HG02981 (cell line): ENCODE measurements around the gene KCNMA1.
"Not testable (repeated sequence)": the region's sequence is repeated elsewhere in the genome, so short reads cannot be mapped to it uniquely, and the experiment has no call there.

ENCODE experiments used
- ATAC-seq: cut with Tn5 transposase; IDR thresholded peaks from one replicate; pipeline ENCODE4 v1.9.1; 2021; ENCODE audit warnings: mild to moderate bottlenecking, moderate library complexity; ENCODE audit not compliant: unreplicated experiment

The KCNMA1 gene

GRCh38 chr10:77539147-77539935 is 98.3 kb downstream of the KCNMA1 start:
- no peak for ATAC-seq

- no peak for ATAC-seq
Observed at GRCh38 chr10:77537720-77538373, 99.8 kb downstream of the KCNMA1 start.

- ATAC-seq: no peak
Observed at GRCh38 chr10:77537071-77537470, 100.5 kb downstream of the KCNMA1 start.

- ATAC-seq: no peak
Observed at GRCh38 chr10:77533887-77534278, 103.7 kb downstream of the KCNMA1 start.

- no peak for ATAC-seq
Observed at GRCh38 chr10:77533146-77533886, 104.3 kb downstream of the KCNMA1 start.

GRCh38 chr10:77532068-77532467 is 105.5 kb downstream of the KCNMA1 start:
- ATAC-seq: no peak

GRCh38 chr10:77531441-77532001 is 106.1 kb downstream of the KCNMA1 start:
- ATAC-seq: no peak

GRCh38 chr10:77530011-77530410 is 107.6 kb downstream of the KCNMA1 start:
- no peak for ATAC-seq

GRCh38 chr10:77529050-77529576 is 108.5 kb downstream of the KCNMA1 start:
- no peak for ATAC-seq

GRCh38 chr10:77527839-77528238 is 109.8 kb downstream of the KCNMA1 start:
- ATAC-seq: no peak

- no peak for ATAC-seq
Observed at GRCh38 chr10:77526868-77527617, 110.6 kb downstream of the KCNMA1 start.

- ATAC-seq: no peak
Observed at GRCh38 chr10:77524281-77524711, 113.3 kb downstream of the KCNMA1 start.

- ATAC-seq: no peak
Observed at GRCh38 chr10:77522268-77522809, 115.3 kb downstream of the KCNMA1 start.

GRCh38 chr10:77520995-77521394 is 116.6 kb downstream of the KCNMA1 start:
- ATAC-seq: no peak

- no peak for ATAC-seq
Observed at GRCh38 chr10:77520290-77520689, 117.3 kb downstream of the KCNMA1 start.

GRCh38 chr10:77519791-77520190 is 117.8 kb downstream of the KCNMA1 start:
- ATAC-seq: not testable (repeated sequence)

GRCh38 chr10:77518910-77519274 is 118.7 kb downstream of the KCNMA1 start:
- ATAC-seq: no peak

GRCh38 chr10:77518241-77518909 is 119.2 kb downstream of the KCNMA1 start:
- ATAC-seq: no peak

- no peak for ATAC-seq
Observed at GRCh38 chr10:77516575-77516974, 121.0 kb downstream of the KCNMA1 start.

- no peak for ATAC-seq
Observed at GRCh38 chr10:77514870-77515269, 122.7 kb downstream of the KCNMA1 start.
